Hepatocyte (in vitro differentiated cells): ENCODE measurements around the gene COASY.

Source experiments
- EZH2 ChIP-seq: fragments of 200-600 bp; sonication (generic); IDR thresholded peaks from 2 replicates; pipeline ENCODE4 v1.6.1; 2016; ENCODE audit warnings: antibody characterized with exemption, mild to moderate bottlenecking, borderline replicate concordance
- TF ChIP-seq, protein P1 (sequence below): fragments of 200-600 bp; sonication (generic); IDR thresholded peaks from 2 replicates; pipeline ENCODE4 v1.5.1; 2016; ENCODE audit warnings: antibody characterized with exemption, mild to moderate bottlenecking; ENCODE audit not compliant: poor library complexity

- TF ChIP-seq, protein P1, sequence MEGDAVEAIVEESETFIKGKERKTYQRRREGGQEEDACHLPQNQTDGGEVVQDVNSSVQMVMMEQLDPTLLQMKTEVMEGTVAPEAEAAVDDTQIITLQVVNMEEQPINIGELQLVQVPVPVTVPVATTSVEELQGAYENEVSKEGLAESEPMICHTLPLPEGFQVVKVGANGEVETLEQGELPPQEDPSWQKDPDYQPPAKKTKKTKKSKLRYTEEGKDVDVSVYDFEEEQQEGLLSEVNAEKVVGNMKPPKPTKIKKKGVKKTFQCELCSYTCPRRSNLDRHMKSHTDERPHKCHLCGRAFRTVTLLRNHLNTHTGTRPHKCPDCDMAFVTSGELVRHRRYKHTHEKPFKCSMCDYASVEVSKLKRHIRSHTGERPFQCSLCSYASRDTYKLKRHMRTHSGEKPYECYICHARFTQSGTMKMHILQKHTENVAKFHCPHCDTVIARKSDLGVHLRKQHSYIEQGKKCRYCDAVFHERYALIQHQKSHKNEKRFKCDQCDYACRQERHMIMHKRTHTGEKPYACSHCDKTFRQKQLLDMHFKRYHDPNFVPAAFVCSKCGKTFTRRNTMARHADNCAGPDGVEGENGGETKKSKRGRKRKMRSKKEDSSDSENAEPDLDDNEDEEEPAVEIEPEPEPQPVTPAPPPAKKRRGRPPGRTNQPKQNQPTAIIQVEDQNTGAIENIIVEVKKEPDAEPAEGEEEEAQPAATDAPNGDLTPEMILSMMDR: no peak
- no peak for TF ChIP-seq EZH2
These were observed 2.9 kb upstream of the COASY start for GRCh38 chr17:42559075-42559474.
